ENCODE data around the gene SEMA4D. TPM values are rescaled to one million over a fixed set of nuclear protein-coding genes. Genes with fewer than 3 reads are reported as not detected.
"Not testable (repeated sequence)": the region's sequence is repeated elsewhere in the genome, so short reads cannot be mapped to it uniquely, and the experiment has no call there.

Gene SEMA4D
- total RNA-seq, 1 donor from 2014 or later, result 2.8 TPM

DNA sequence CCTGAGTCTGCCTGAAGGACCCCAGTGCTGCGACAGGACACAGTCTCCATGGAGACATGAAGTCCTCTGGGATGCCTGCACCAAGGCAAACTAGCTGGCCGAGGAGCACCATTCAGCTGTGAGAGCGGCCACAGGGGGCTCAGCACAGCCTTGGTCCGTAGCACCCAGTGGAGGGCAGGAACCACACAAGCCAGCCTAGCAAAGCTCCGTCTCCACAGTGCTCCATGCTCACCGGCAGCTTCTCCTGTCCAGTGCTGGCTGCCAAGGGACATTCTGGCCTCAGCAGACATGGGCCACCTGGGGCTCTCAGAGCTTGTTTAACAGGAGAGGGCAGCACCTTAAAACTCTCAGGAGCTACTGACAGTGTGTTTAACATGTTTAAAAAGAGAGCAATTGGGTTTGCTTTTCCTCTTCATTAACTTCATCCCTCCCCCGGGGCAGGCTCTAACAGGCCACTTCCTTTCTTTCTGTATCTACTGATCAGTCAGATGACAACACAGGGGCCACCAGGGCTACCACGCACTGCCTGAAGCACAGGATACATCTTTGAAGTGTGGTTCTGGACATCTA is 122.6 kb downstream of the SEMA4D start:
- no peak for DNase-seq (ENCODE audit: low read depth, low spot score)

GRCh38 chr9:89374176-89374575 is 123.7 kb downstream of the SEMA4D start:
- no peak for DNase-seq (ENCODE audit: low read depth, low spot score)

GRCh38 chr9:89372979-89373378 is 124.9 kb downstream of the SEMA4D start:
- no peak for DNase-seq (ENCODE audit: low read depth, low spot score)

DNA sequence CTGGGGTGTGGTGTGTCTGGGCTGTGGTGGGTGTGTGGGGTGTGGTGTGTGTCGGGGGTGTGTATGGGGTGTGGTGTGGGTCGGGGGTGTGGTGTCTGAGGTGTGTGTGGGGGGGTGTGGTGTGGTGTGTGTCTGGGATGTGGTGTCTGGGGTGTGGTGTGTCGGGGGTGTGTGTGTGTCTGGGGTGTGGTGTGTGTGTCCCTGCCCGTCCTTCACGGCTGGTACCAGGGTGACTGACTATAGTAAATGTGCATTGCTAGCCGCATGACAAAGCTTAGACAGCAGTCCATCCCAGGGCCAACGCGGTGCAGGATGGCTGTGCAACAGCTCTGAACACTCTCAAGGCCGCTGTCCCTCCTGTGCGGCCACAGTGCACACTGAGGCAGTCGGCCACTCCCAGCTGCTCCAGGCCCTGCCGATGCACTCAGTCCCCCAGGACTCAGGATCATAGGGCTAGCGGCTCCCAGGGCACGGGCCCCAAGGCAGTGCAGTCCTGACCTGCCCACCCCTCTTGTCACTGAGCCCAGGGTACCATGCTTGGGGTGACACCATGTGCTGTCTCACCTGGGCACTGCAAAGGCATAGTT is 125.6 kb downstream of the SEMA4D start:
- DNase-seq (ENCODE audit: low read depth, low spot score), result no peak

- not testable (repeated sequence) for DNase-seq (ENCODE audit: low read depth, low spot score)
Measured at GRCh38 chr9:89371791-89372190, 126.1 kb downstream of the SEMA4D start.

DNA sequence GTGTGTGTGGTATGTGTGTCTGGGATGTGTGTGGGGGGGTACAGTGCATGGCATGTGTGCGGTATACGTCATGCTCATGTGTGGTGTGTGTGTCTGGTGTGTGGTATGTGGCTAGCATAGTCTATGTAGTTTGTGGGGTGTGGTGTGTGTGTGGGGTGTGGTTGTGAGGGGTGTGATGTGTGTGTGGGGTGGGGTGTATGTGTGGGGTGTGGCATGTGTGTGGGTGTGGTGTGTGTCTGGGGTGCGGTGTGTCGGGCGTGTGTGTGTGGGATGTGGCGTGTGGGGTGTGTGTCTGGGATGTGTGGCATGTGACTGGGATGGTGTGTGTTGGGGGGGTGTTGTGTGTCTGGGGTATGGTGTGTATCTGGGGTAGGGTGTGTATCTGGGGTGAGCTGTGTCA is 127.3 kb downstream of the SEMA4D start:
- no peak for DNase-seq (ENCODE audit: low read depth, low spot score)

GRCh38 chr9:89368978-89369377 is 128.9 kb downstream of the SEMA4D start:
- DNase-seq (ENCODE audit: low read depth, low spot score), result no peak

GRCh38 chr9:89368550-89368949 is 129.4 kb downstream of the SEMA4D start:
- DNase-seq (ENCODE audit: low read depth, low spot score), result no peak

DNA sequence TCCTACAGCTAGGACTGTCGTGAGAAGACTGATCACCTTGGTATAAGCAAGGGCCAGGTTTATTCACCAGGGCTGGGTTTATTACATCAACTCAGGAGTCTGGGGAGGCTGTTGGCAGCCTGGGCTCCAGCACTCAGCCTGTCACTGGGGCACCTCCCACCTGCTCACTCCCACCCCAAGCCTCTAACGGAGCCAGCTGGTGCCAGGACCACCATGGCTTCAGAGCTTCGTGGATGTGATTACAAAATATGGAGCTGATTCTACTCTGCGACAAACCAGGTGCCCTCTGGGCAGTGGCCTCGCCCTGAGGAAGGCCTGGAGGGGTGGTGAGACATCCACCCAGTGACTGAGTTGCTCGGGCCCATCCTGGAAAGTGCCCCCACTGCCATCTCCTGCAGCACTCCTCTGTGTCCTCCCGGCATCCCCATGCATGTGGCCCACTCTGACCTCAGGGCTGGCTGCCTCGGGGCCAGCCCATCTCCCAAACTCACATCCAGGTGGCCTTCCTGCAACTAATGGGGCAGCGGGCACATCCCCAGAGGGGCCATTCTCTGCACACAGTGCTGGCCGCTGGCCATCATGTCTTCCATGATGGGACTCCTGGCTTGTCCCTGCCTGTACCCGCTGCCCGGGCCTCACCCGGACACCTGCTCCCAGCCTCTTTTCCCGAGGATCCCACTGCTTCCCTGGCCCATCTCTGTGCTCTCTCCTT is 130.0 kb downstream of the SEMA4D start:
- DNase-seq (ENCODE audit: low read depth, low spot score), result no peak

- DNase-seq (ENCODE audit: low read depth, low spot score), result no peak
Measured at GRCh38 chr9:89367281-89367680, 130.6 kb downstream of the SEMA4D start.

DNA sequence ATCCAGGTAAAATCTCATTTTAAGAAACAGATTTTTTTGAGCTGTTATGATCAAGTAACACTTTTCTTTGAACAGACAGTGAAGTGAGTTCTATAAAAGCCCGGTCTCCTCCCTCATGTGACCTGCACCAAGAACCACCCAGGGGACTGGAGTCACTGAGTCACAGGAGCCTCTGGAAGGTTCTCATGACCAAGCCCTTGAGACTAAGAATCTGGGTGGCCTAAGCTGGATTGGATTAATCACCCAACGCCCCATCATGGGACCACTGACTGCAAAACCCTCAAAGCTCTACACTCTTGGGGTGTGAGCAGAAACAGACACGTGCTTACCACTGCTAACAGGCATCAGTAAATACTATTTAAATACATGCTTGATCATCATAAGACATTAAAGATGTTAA is 131.2 kb downstream of the SEMA4D start:
- no peak for DNase-seq (ENCODE audit: low read depth, low spot score)

- DNase-seq (ENCODE audit: low read depth, low spot score), result no peak
Measured at GRCh38 chr9:89365532-89365912, 132.4 kb downstream of the SEMA4D start.

DNA sequence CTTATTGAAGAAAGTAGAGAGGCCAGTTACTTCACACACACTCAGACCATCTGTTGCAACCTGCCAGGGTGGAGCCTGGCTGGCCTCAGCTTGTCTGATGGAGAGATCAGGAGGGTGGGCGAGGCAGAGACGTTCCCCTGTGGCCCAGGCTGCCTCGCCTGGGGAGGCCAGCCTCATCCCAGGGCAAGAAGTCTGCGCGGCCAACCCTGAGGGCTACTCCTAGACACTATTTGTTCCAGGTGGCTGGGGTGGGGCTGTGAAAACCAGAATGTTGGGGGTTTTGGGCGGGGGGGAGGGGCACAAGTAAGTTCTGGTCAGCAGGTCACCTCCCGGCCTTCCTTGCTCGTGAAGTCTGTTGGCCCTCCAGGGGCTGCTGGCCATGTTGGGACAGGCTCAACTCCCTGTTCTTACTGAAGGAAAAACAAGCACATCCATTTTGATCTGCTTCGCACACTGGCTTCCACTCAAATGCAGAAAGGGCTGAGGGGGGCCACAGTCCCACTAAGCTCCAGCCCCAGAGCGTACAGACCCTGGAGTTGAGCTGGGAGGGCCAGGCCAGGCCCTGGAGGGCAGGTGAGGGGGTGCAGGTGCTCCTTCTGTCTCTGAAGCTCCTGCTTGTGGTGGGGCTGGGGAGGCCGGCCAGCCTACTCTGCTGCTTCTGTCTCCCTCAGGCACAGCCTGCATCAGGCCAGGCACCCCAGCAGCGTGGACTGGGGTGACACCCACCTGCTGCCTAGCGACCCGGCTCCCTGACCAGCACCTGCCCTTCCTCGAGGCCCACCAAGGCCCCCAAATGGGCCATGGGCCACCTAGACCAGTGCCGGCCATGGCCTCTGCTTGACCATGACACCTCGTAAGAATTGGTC is 133.0 kb downstream of the SEMA4D start:
- no peak for DNase-seq (ENCODE audit: low read depth, low spot score)

DNA sequence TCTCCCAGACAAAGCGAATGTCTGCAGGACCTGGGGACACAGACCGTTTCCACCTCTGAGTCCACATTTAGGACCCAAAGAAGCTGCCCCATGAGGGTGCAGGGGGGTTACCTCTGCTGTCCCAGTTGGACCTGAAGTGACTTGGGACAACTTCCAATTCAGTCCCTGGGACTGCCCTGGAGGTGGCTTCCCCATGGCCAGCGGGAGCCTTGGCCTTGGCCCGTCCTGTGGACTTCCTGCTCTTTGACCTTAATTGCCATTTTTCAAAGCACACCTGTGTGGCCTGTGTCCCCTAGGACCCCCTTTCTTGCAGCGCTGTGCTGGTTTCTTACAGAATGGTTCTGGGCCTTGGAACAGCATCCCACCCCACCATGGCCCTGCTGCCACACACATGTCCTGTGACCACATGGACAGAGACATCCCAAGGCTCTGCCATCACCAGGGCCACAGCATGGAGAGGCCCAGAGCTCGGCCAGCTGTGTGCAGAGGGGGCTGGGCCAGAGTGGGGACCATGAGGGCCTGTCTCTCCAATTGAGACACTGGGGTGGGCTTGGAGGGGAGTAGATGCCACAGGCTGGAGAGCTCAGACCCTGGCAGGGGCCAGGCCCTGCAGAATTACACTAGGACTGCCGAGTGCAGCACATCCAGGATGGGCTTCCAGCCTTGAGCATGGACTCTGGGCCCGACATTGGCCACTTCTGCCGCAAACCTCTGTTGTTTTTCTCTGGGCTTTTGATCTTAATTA is 133.8 kb downstream of the SEMA4D start:
- DNase-seq (ENCODE audit: low read depth, low spot score), result no peak

GRCh38 chr9:89363311-89363670 is 134.6 kb downstream of the SEMA4D start:
- DNase-seq (ENCODE audit: low read depth, low spot score), result no peak

GRCh38 chr9:89362647-89363310 is 135.1 kb downstream of the SEMA4D start:
- DNase-seq (ENCODE audit: low read depth, low spot score), result no peak

- no peak for DNase-seq (ENCODE audit: low read depth, low spot score)
Measured at GRCh38 chr9:89361816-89362646, 135.9 kb downstream of the SEMA4D start.

- no peak for DNase-seq (ENCODE audit: low read depth, low spot score)
Measured at GRCh38 chr9:89361031-89361430, 136.9 kb downstream of the SEMA4D start.

DNA sequence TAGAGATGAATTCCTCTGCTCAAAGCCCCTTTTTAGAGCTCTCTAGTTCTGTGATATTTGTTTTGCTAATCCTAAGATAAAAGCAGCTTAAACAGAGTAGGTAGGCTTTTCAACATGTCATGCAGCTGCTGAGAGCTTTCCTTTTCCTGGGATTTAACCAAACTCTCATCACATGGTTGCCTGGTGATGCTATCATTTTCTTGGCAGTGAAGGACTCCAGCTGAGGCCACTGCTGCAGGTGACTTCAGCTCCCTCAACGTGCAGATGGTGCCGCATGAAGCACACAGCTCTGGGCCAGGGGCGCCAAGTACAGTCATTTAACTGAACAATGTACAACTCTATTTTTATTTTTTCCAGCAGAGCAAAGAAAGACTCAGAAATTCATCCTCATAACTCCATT is 137.4 kb downstream of the SEMA4D start:
- no peak for DNase-seq (ENCODE audit: low read depth, low spot score)

DNA sequence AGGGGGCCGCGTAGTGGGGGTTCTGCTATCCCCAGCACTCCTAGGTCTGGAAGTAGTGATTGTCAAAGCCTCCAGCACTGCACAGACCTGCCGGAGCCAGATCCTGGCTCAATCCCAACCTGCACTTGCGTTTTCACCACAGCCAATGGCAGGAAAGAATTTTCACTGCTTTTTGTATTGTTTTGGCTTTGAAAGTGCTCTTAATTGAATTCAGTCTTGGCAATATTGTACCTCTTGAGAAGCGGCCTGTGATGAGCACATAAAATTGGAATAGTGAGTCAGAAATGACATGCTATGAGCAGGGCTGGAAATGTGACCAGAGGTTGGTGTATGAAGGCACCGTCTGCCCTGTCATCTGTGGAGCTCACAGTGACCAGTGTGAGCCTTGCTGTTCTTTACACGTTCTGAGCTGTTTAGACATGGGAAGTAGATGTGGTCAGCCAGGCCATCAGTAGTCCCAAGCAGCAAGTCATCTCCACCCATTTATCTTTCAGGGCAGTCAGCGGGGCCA is 138.1 kb downstream of the SEMA4D start:
- no peak for DNase-seq (ENCODE audit: low read depth, low spot score)

Data from pulmonary artery endothelial cell (primary cell).